Measurements from ENCODE around the gene LOXL1.

LOXL1 gene

DNA sequence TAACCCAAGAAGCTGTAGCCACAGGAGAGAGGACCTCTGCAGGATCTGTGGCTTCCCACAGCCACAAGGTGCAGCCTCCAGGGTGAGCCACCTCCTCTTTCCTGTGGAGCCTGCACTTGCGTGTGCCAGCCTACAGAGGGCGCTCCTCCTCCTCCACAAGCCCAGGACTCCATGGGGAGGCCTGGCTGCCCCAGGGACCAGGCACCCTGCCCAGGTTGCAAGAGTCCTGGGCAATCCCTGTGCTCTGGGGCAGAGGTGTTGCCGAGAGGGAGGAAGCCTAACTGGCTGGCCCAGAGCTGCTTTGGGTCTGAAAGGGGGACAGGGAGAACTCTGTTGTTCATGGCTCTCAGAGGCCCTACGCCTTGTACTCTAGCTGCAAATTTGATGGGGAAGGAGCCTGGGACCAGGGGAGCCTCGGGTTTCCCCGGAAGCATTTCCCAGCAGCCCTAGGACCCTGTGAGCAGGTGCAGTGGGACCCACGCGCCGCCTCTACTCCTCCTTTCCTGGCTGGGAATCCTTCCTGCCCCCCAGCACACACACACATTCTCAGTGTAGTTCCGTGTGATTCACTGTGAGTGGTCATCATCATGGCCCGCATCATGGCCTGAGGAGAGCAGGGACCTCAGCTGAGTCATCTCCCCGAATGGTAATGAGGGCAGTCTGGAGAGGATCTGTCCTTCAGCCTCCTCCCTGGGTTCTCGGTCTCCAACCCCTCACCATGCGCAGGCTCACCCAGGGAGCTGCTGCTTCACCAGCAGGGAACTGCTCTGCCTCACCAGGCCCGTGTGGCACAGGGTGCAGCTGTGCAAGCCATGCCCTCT is 28.6 kb upstream of the LOXL1 start:
- H3K4me3 ChIP-seq (ENCODE audit: low read length), result no peak overlapping the region
- peak; percentile 88 for DNase-seq (ENCODE audit: low read depth, low spot score)

- DNase-seq (ENCODE audit: low read depth, low spot score), result no peak
- H3K4me3 ChIP-seq (ENCODE audit: low read length), result no peak overlapping the region
These were observed 26.8 kb upstream of the LOXL1 start for GRCh38 chr15:73899197-73900094.

GRCh38 chr15:73900095-73900712 is 26.1 kb upstream of the LOXL1 start:
- no peak for DNase-seq (ENCODE audit: low read depth, low spot score)
- H3K4me3 ChIP-seq (ENCODE audit: low read length), result no peak overlapping the region

GRCh38 chr15:73901126-73901810 is 25.0 kb upstream of the LOXL1 start:
- no peak for DNase-seq (ENCODE audit: low read depth, low spot score)
- H3K4me3 ChIP-seq (ENCODE audit: low read length), result no peak overlapping the region

GRCh38 chr15:73902121-73903020 is 23.9 kb upstream of the LOXL1 start:
- DNase-seq (ENCODE audit: low read depth, low spot score), result no peak

GRCh38 chr15:73904026-73904815 is 22.0 kb upstream of the LOXL1 start:
- H3K4me3 ChIP-seq (ENCODE audit: low read length), result no peak overlapping the region
- no peak for DNase-seq (ENCODE audit: low read depth, low spot score)

More at GRCh38 chr15:73902121-73903020, 23.9 kb upstream of the LOXL1 start:
- no peak overlapping the region for H3K4me3 ChIP-seq (ENCODE audit: low read length)

GRCh38 chr15:73905225-73905827 is 20.9 kb upstream of the LOXL1 start:
- H3K4me3 ChIP-seq (ENCODE audit: low read length), result no peak overlapping the region
- no peak for DNase-seq (ENCODE audit: low read depth, low spot score)

GRCh38 chr15:73906346-73907034 is 19.8 kb upstream of the LOXL1 start:
- no peak overlapping the region for H3K4me3 ChIP-seq (ENCODE audit: low read length)

DNA sequence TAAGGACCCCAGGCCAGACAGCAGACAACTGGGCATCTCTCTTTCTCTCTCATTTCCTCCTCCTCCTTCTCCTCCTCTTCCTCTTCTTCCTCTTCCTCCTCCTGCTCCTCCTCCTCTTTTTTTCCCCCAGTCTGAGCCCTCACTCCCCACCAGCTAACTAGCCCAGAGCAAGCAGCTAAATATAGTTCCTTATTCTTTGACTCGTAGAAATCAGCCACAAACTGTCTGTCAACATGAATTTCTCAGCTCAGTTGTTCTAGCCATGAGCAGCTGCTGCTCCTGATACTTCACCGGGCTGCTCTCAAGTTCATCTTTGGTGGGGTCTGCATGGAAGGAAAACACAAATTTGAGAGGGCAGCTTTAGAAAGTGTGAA is 19.2 kb upstream of the LOXL1 start:
- H3K4me3 ChIP-seq (ENCODE audit: low read length), result no peak overlapping the region
- no peak for DNase-seq (ENCODE audit: low read depth, low spot score)

More at GRCh38 chr15:73906346-73907034, 19.8 kb upstream of the LOXL1 start:
- DNase-seq (ENCODE audit: low read depth, low spot score), result no peak

DNA sequence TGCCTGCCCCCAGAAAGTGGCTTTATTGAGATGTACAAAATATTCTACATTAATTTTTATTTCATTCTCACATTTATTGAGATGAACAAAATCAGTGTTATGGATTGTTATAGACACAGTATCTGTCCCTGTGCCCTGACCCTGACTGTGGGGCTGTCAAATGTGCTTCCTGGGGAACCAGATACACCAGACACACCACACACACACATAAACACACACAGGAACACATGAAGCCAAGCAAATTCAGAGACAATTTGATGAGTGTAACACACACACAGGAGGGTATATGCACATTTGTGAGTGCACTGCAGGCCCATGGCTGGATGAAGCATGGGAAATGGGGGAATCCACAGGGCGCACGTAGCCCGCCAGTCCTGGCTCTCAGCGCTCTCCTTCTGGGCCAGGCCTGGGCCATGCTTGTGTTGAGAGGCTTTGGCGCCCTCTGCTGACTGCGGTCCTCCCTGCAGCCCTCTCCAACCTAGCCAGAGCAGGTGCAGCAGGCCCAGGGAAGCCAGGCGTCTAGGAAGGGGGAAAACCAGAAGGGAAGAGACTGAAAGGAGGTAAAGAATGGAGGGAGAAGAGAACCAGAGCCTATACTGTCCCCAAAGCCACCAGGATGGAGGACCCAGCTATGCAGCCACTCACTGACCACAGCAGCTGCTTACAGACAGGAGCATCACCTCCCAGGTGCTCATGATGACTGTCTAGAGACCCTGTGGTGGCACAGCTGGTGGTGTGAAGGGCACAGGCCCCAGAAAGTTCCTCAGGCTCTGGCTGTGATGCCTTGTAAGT is 18.0 kb upstream of the LOXL1 start:
- DNase-seq (ENCODE audit: low read depth, low spot score), result peak; percentile 54
- no peak overlapping the region for H3K4me3 ChIP-seq (ENCODE audit: low read length)

DNA sequence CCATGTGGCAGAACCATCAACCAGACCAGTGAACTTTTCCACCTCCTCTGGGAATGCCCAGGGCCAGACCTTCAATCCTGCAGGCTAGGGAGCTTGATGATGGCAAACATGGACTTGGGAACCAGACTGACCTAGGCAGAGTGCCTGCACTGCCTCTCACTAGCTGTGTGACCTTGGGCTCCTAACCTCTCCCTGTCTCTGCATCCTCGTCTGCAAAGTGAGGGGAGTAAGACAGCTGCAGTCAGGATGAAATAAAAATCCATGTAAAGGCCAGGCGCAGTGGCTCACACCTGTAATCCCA is 17.5 kb upstream of the LOXL1 start:
- DNase-seq (ENCODE audit: low read depth, low spot score), result no peak
- H3K4me3 ChIP-seq (ENCODE audit: low read length), result no peak overlapping the region

DNA sequence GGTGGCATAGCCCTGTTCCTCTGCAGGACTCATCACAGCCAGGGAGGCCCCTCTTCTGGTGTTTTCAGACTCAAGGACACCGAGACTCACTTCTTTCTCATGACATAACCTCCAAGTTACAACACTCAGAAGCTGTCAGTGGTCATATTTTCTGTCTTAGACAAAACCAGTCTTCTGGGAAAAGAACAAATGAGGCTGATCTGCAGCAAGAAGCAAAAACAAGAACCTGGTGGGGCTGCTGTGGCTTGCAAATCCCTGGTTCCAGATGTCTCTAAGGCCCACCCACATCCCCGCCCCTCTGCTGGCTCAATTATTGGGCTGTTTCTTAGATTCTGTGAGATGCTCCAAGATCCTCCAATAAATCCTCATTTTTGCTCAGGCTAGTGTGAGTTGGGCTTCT is 16.6 kb upstream of the LOXL1 start:
- H3K4me3 ChIP-seq (ENCODE audit: low read length), result no peak overlapping the region
- DNase-seq (ENCODE audit: low read depth, low spot score), result no peak

GRCh38 chr15:73910522-73911303 is 15.5 kb upstream of the LOXL1 start:
- no peak overlapping the region for H3K4me3 ChIP-seq (ENCODE audit: low read length)
- no peak for DNase-seq (ENCODE audit: low read depth, low spot score)

- H3K4me3 ChIP-seq (ENCODE audit: low read length), result no peak overlapping the region
- no peak for DNase-seq (ENCODE audit: low read depth, low spot score)
These were observed 14.1 kb upstream of the LOXL1 start for GRCh38 chr15:73912030-73912596.

DNA sequence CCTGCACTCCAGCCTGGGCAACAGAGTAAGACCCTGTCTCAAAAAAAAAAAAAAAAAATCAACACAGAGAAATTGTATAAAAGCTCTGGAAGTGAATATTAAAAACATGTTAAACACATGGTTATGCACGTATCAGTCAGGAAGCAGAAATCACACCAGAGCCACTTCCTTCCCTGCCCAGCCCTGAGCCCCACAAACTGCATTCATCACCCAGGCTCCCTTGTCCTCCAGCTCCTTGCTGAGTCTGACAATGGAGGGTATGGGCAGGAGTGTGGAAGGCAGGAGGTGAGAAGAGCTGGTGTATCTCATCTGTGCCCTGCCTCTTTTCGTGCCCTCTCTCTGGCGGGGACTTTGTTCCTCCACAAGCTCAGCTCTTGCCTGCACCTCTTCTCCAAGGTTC is 12.1 kb upstream of the LOXL1 start:
- H3K4me3 ChIP-seq (ENCODE audit: low read length), result no peak overlapping the region
- DNase-seq (ENCODE audit: low read depth, low spot score), result peak; percentile 52
